Testis (tissue), 3 donors: ENCODE results near the gene GBP7. TPM values are rescaled to one million over a fixed set of nuclear protein-coding genes. Genes with fewer than 3 reads are reported as not detected.

Source experiments
- DNase-seq: peaks from one replicate; pipeline ENCODE4 v3.0.0-alpha.2; 2019
- H3K27ac ChIP-seq, 2 donors: fragments of 200-600 bp; sonication (generic); one replicate each; pipeline ENCODE4 v1.5.1; 2019
- H3K27me3 ChIP-seq: fragments of 200-600 bp; sonication (generic); one replicate; pipeline ENCODE4 v1.5.1; 2019
- H3K36me3 ChIP-seq: fragments of 200-600 bp; sonication (generic); one replicate; pipeline ENCODE4 v1.5.1; 2017; ENCODE audit warnings: low read depth; ENCODE audit errors: missing control alignments
- H3K4me1 ChIP-seq: fragments of 200-600 bp; sonication (generic); one replicate; pipeline ENCODE4 v1.5.1; 2019
- H3K4me3 ChIP-seq, 2 donors: fragments of 200-600 bp; sonication (generic); one replicate each; pipeline ENCODE4 v1.5.1; 2017 to 2019
- H3K9me3 ChIP-seq: fragments of 200-600 bp; sonication (generic); one replicate; pipeline ENCODE4 v1.5.1; 2017
- CTCF ChIP-seq, 3 experiments: fragments of 450-650 bp in 2 of 3; fragments of 200-600 bp in 1 of 3; sonication (generic) in 1 of 3; IDR thresholded peaks; one replicate each; pipeline ENCODE4 v1.5.1; 2016 to 2019; ENCODE audit warnings: antibody characterized with exemption in 3 of 3, mild to moderate bottlenecking in 2 of 3, moderate library complexity in 1 of 3
- POLR2A ChIP-seq: fragments of 450-650 bp; IDR thresholded peaks from one replicate; pipeline ENCODE4 v1.6.1; 2017; ENCODE audit warnings: antibody characterized with exemption, mild to moderate bottlenecking, moderate library complexity
- WGBS, 2 donors: methylation state at CpG; one replicate each; pipeline ENCODE4 v1.1.5; 2018; 5-methylcytosine and 5-hydroxymethylcytosine counted together
- intact Hi-C: fragments of 100-400 bp; cut with DNase I; formaldehyde crosslinking; loops from one replicate; pipeline ENCODE4 v1.15.1; 2023; ENCODE audit warnings: low total_unique reads
- polyA plus RNA-seq: library from polyadenylated mRNA; stranded (reverse); fragments of 350-450 nt; fragmentation: Illumina TruSeq; extraction: RNeasy Lipid Tissue Mini Kit (QIAGEN cat#74804); gene quantifications from one replicate; pipeline ENCODE4 v1.2.3, GENCODE V29; 2014; ENCODE audit warnings: low read depth, low replicate concordance; ENCODE audit not compliant: insufficient read depth
- total RNA-seq, 2 donors: library from RNA; depleted of rRNA; stranded (reverse); fragments of >200 nt; gene quantifications; one replicate each; pipeline ENCODE4 v1.2.3, GENCODE V29; 2016

Gene GBP7
- total and polyA plus RNA-seq, 3 donors from 2014 or later: 0.12 TPM; not detected in 2

DNA sequence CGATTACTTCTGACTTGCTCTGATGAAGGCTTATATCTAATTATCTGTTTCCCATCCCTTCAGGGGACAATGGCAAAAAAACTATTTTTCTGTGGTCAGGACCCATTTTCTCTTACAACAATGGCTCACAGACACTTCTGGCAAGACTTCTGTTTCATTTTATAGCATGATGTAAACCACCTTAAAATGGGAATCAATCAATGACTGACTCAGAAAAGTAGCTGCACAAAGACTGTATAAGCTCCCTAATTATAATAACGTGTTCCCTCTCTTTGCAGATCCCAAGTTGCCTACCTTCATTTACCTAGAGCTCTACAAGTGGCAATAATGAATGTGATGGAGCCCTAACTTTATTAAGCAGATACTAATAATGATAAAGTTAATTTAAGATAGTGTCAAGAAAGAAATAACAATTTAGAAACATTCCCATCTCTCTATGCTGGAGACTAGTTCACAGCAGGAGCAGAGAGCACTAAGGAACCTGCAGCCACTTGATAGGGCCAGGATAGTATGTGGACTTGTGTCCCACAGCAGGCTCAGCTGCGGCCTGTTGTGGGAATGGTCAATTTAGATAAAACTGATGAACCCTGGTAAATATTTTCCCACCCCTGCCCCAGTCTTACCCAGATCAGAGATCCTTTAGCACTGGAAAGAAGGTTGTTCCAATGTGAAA is 50.4 kb downstream of the GBP7 start:
- H3K36me3 ChIP-seq: no peaks in the 10 kb centered on the region
- intact Hi-C loops: no loop called here
- H3K27me3 ChIP-seq: no peaks in the 10 kb centered on the region
- peaks cover 12% of the 10 kb centered on the region for H3K4me1 ChIP-seq
- 36 to 39% methylated on average over 3 of the region's 3 CpGs for WGBS, 2 donors
- TF ChIP-seq POLR2A (no peak), CTCF (IDR thresholded peaks at IDR 0.05) (no peak)
- DNase-seq: no peak
- peak overlapping the region; percentile 53 to 58 for H3K4me3 ChIP-seq
- peak overlapping the region; percentile 77 to 89 for H3K27ac ChIP-seq
- no peaks in the 10 kb centered on the region for H3K9me3 ChIP-seq

DNA sequence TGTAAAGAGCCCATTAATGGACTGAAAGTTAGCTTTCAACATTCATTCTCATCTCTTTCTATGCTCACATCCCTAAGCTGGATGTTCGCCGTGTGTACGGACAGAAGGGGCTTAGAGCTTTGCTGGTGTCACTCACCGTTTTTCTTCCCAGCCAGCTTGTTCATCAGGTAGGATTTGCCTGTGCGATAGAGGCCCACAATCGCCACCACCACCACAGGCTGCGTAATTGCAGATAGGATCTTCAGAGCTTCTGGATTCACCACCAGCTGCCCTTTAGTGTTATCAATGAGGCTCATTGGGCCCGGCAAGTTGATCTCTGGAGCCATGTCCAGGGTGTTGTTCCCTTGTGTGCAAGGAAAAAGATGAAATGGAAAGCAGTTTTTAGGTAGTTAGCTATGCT is 54.2 kb downstream of the GBP7 start:
- Histone ChIP-seq H3K27me3 (no peaks in the 10 kb centered on the region), H3K36me3 (no peaks in the 10 kb centered on the region), H3K4me1 (peaks cover 9% of the 10 kb centered on the region), H3K9me3 (no peaks in the 10 kb centered on the region), H3K4me3 (no peak overlapping the region), H3K27ac (no peak overlapping the region)
- no peak for TF ChIP-seq POLR2A
- TF ChIP-seq CTCF (IDR thresholded peaks at IDR 0.05): no peak
- 90 to 93% methylated on average over 8 of the region's 8 CpGs for WGBS, 2 donors
- intact Hi-C loops: no loop called here
- no peak for DNase-seq

DNA sequence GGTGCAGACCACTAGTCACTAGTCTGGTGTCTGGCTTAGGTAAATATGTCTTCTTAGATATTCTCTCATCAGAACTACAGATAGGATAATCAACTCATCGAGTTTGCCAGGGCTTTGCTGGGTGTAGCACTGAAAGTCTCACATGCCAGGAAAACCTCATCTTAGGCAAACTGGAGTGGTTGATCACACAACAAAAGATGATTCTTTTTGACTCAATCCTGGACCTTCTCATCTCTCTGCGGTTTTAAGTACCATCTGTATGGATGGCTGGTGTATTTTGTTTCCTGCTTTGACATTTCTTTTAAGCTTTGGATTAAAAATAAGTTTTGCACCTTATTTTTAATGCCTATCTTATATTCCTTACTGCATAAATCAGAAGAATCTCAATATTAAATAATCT is 61.1 kb downstream of the GBP7 start:
- 90 to 93% methylated on average over 2 of the region's 2 CpGs for WGBS, 2 donors
- Histone ChIP-seq H3K4me1 (no peaks in the 10 kb centered on the region), H3K27me3 (no peaks in the 10 kb centered on the region), H3K36me3 (no peaks in the 10 kb centered on the region), H3K27ac (no peak overlapping the region), H3K4me3 (no peak overlapping the region), H3K9me3 (no peaks in the 10 kb centered on the region)
- no peak for DNase-seq
- intact Hi-C loops: no loop called here
- TF ChIP-seq POLR2A (no peak), CTCF (IDR thresholded peaks at IDR 0.05) (no peak)

DNA sequence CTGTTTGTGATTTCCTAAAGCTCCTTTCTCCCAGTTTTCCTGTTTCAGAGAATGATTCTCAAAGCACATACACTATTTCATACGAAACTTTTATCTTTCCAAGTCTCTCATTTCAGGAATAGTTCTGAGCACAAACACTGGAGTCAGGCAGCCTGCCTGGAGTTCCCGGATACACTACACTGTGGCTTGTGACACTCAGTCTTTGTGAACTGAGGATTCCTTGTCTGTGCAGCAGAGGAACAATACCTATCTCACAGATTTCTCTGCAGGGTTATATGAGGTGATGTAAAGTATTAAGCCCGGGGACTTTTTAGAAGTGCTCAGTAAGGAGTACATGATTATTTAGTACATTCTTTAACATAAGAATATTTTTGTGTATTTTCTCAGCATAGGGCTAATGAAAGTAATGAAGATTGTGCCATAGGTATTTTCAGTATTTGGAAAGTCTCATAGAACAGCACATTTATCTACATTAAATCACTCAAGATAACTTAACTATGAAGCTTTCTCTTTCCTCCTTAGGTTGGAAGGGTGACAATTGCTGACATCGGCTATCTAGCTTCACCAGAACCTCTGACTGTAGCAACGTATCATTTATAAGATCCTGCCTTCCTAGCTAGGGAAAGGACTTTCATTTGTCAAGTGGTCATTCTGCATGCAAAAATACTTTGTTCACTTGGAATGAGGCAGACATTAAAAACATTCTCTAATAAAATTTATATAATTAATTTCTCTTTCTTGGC is 62.8 kb downstream of the GBP7 start:
- no peak for TF ChIP-seq POLR2A
- TF ChIP-seq CTCF (IDR thresholded peaks at IDR 0.05): no peak
- intact Hi-C loops: no loop called here
- no peak overlapping the region for H3K4me3 ChIP-seq
- no peaks in the 10 kb centered on the region for H3K27me3 ChIP-seq
- 36 to 45% methylated on average over 5 of the region's 5 CpGs for WGBS, 2 donors
- no peak for DNase-seq
- H3K9me3 ChIP-seq: no peaks in the 10 kb centered on the region
- H3K27ac ChIP-seq: no peak overlapping the region
- H3K4me1 ChIP-seq: no peaks in the 10 kb centered on the region
- H3K36me3 ChIP-seq: no peaks in the 10 kb centered on the region
